ENCODE measurements around the gene CMSS1.

The CMSS1 gene

DNA sequence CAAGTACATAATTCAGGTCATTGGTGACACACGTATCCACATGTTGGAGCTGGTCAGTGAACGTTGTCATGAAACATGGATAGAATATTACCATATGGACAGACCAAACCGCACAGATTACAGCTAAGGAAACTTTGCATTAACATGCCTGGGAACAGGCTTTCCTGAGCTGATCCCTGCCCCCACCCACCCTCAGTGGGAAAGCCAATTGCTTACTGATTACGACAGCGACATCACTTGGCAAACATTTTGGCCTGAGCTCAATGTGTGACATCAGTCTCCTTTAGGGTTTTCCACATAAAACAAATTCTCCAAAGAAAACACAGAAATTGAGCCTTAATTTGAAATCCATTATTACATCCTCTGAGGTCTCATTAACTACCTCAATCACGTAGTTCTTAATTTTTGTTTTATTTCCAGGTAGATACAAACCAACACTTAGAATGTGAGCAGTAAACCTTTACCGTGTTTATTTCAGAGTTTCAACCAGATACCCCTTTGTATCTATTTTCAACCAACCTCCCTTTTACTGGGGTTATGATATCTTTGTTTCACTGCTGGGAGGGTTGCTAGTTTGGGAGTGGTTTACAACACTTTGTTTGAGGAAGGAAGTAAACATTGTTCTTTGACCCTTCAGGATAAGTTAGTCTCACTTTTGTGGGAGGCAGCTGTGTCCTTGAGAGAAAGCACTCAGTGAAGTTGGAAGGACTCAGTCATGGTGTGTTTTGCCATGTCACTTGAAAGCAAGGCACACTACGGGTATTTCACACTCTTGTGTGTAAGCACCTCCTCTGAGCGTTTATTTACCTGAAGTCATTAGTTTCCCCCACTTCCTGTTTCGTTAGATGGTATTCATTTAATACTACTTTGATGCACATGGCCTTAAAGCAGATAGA, 103.1 kb downstream of the CMSS1 start (continued):
- TF ChIP-seq KLF10 (tag by site-specific recombination; IDR thresholded peaks at IDR 0.05) (no peak), ZBTB48 (tag by site-specific recombination; IDR thresholded peaks at IDR 0.05) (no peak), ZNF423 (tag by site-specific recombination; IDR thresholded peaks at IDR 0.05) (no peak), ZNF335 (tag by site-specific recombination; conservative IDR thresholded peaks at IDR 0.05) (no peak), ZNF398 (tag by site-specific recombination; IDR thresholded peaks at IDR 0.05) (peak; percentile 32; the same call in 1 of the 2 replicates), KLF7 (tag by site-specific recombination; IDR thresholded peaks at IDR 0.05; ENCODE audit: borderline replicate concordance) (no peak), YY2 (tag by site-specific recombination; IDR thresholded peaks at IDR 0.05) (no peak), ZNF394 (tag by site-specific recombination; IDR thresholded peaks at IDR 0.05; ENCODE audit: borderline replicate concordance) (no peak; the same call in 1 of the 2 replicates), SALL2 (tag by site-specific recombination; IDR thresholded peaks at IDR 0.05; ENCODE audit: borderline replicate concordance) (no peak), MEIS1 (CRISPR knock-in tag; IDR thresholded peaks at IDR 0.05; ENCODE audit: borderline replicate concordance) (no peak), ZNF311 (tag by site-specific recombination; IDR thresholded peaks at IDR 0.05; ENCODE audit: borderline replicate concordance) (no peak), ZNF610 (tag by site-specific recombination; IDR thresholded peaks at IDR 0.05; ENCODE audit: borderline replicate concordance) (no peak), ZNF555 (tag by site-specific recombination; conservative IDR thresholded peaks at IDR 0.05) (no peak), ZNF391 (tag by site-specific recombination; IDR thresholded peaks at IDR 0.05; ENCODE audit: borderline replicate concordance, low read depth) (peak; percentile 32; the same call in 1 of the 2 replicates), ZNF48 (tag by site-specific recombination; IDR thresholded peaks at IDR 0.05) (no peak), ZNF184 (tag by site-specific recombination; IDR thresholded peaks at IDR 0.05) (no peak), ZNF223 (tag by site-specific recombination; IDR thresholded peaks at IDR 0.05) (no peak), WT1 (tag by site-specific recombination; IDR thresholded peaks at IDR 0.05) (peak; percentile 81), ZNF239 (tag by site-specific recombination; IDR thresholded peaks at IDR 0.05) (no peak), ZIC2 (tag by site-specific recombination; IDR thresholded peaks at IDR 0.05) (no peak), ZNF174 (tag by site-specific recombination; IDR thresholded peaks at IDR 0.05) (no peak), GLI2 (tag by site-specific recombination; IDR thresholded peaks at IDR 0.05; ENCODE audit: borderline replicate concordance, low read depth) (no peak), ZNF155 (tag by site-specific recombination; IDR thresholded peaks at IDR 0.05) (no peak), ZNF549 (tag by site-specific recombination; IDR thresholded peaks at IDR 0.05) (no peak), FEZF1 (tag by site-specific recombination; IDR thresholded peaks at IDR 0.05) (peak; percentile 61), ZNF670 (tag by site-specific recombination; IDR thresholded peaks at IDR 0.05; ENCODE audit: low read depth) (no peak), ZNF37A (tag by site-specific recombination; IDR thresholded peaks at IDR 0.05) (no peak), ZNF121 (tag by site-specific recombination; IDR thresholded peaks at IDR 0.05) (no peak), ZBTB44 (tag by site-specific recombination; IDR thresholded peaks at IDR 0.05) (no peak), YY1 (tag by site-specific recombination; IDR thresholded peaks at IDR 0.05) (no peak)
- TF ChIP-seq, protein P1, sequence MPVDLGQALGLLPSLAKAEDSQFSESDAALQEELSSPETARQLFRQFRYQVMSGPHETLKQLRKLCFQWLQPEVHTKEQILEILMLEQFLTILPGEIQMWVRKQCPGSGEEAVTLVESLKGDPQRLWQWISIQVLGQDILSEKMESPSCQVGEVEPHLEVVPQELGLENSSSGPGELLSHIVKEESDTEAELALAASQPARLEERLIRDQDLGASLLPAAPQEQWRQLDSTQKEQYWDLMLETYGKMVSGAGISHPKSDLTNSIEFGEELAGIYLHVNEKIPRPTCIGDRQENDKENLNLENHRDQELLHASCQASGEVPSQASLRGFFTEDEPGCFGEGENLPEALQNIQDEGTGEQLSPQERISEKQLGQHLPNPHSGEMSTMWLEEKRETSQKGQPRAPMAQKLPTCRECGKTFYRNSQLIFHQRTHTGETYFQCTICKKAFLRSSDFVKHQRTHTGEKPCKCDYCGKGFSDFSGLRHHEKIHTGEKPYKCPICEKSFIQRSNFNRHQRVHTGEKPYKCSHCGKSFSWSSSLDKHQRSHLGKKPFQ (tag by site-specific recombination; IDR thresholded peaks at IDR 0.05): no peak
- TF ChIP-seq, protein P2, sequence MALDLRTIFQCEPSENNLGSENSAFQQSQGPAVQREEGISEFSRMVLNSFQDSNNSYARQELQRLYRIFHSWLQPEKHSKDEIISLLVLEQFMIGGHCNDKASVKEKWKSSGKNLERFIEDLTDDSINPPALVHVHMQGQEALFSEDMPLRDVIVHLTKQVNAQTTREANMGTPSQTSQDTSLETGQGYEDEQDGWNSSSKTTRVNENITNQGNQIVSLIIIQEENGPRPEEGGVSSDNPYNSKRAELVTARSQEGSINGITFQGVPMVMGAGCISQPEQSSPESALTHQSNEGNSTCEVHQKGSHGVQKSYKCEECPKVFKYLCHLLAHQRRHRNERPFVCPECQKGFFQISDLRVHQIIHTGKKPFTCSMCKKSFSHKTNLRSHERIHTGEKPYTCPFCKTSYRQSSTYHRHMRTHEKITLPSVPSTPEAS (tag by site-specific recombination; IDR thresholded peaks at IDR 0.05): 0 out of 2 replicates have a peak, but pooled peaks have one; percentile 18
- TF ChIP-seq, protein P3, sequence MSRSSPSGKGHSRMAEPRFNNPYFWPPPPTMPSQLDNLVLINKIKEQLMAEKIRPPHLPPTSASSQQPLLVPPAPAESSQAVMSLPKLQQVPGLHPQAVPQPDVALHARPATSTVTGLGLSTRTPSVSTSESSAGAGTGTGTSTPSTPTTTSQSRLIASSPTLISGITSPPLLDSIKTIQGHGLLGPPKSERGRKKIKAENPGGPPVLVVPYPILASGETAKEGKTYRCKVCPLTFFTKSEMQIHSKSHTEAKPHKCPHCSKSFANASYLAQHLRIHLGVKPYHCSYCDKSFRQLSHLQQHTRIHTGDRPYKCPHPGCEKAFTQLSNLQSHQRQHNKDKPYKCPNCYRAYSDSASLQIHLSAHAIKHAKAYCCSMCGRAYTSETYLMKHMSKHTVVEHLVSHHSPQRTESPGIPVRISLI (tag by site-specific recombination; IDR thresholded peaks at IDR 0.05): no peak
